Psoas muscle (tissue), 8 donors: ENCODE results near the gene DNAJB11. TPM values are rescaled to one million over a fixed set of nuclear protein-coding genes. Genes with fewer than 3 reads are reported as not detected.

ENCODE experiments used
- ATAC-seq, 4 donors: fragments of 200-7000 bp; cut with Tn5 transposase; one replicate each; pipeline ENCODE4 v1.9.1; 2020; ENCODE audit warnings: moderate library complexity in 3 of 4, mild to moderate bottlenecking in 2 of 4
- DNase-seq, 2 donors: peaks; one replicate each; pipeline ENCODE4 v3.0.0-alpha.2; 2020
- H3K27ac ChIP-seq: fragments of 200-600 bp; one replicate; pipeline ENCODE4 v1.8.0; 2022
- H3K27me3 ChIP-seq, 3 donors: fragments of 200-600 bp in 1 of 3; one replicate each; pipeline versions ENCODE4 v1.6.1 to v1.8.0; 2013 to 2022; ENCODE audit warnings: low read length in 2 of 3, mild to moderate bottlenecking in 2 of 3, moderate library complexity in 1 of 3; ENCODE audit not compliant: insufficient read depth in 3 of 3
- H3K36me3 ChIP-seq, 2 donors: fragments of 200-600 bp in 1 of 2; one replicate each; pipeline versions ENCODE4 v1.6.1 to v1.8.0; 2013 to 2022; ENCODE audit warnings: low read depth in 1 of 2, mild to moderate bottlenecking in 1 of 2, moderate library complexity in 1 of 2; ENCODE audit not compliant: insufficient read depth in 1 of 2
- H3K4me1 ChIP-seq: fragments of 200-600 bp; one replicate; pipeline ENCODE4 v1.8.0; 2022
- H3K4me3 ChIP-seq: fragments of 200-600 bp; one replicate; pipeline ENCODE4 v1.8.0; 2022; ENCODE audit warnings: mild to moderate bottlenecking
- H3K9me3 ChIP-seq: fragments of 200-600 bp; one replicate; pipeline ENCODE4 v1.8.0; 2022
- CTCF ChIP-seq: fragments of 200-600 bp; IDR thresholded peaks from one replicate; pipeline ENCODE4 v1.8.0; 2022; ENCODE audit warnings: antibody characterized with exemption
- WGBS, 3 donors: extraction: QIAGEN DNeasy Blood & Tissue Kit; methylation state at CpG; one replicate each; pipeline versions ENCODE4 v1.1.6 to v1.1.7; 2013; 5-methylcytosine and 5-hydroxymethylcytosine counted together
- intact Hi-C, 2 donors: fragments of 100-400 bp; cut with DNase I; formaldehyde crosslinking; loops; one replicate each; pipeline versions ENCODE4 v1.11.0 to v1.14.2; 2022
- polyA plus RNA-seq, 3 donors: library from polyadenylated mRNA; stranded (reverse); fragments of 200-250 nt; gene quantifications; one replicate each; pipeline ENCODE4 v1.2.3, GENCODE V29; 2013
- total RNA-seq, 4 donors: library from RNA; stranded (reverse); fragmentation: NEBNext Ultra II Directional in 2 of 4; extraction: Animal tissue kit (Norgen Biotek cat#: 25700) in 2 of 4; gene quantifications; one replicate each; pipeline versions ENCODE4 v1.2.1 to v1.2.4, GENCODE V29; 2021 to 2023
- donor health status: healthy with polysubstance abuse.
- donor health status: DM: no; HTN: no; CAD: no; lungs with moderate emphysema.
- donor health status: Bipolar disorder and iron deficiency.
- donor health status: healthy.
- donor health status: DM: yes; HTN: yes; CAD: no.
- donor health status: DM: no; HTN: no; CAD: no.
- donor health status: DM: no; HTN: no; CAD: no.
- donor health status: DM: yes; HTN: yes; CAD: no.

Gene DNAJB11
- total and polyA plus RNA-seq, 7 donors = 10.3 to 49.2 (median 24.2) TPM

DNA sequence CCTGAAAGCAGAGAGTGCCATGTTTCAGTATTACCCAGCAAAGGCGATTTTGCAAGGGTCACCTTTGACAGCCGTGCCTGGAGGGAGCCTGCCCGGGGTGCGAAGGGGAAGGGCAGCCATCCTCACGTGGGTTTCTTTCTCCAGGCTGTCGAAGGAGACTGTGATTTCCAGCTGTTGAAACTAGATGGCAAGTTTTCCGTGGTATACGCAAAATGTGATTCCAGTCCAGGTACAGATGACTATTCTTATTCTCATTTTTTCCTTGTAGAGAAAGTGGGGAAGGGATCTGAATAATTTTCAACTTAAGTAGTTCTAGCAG is 45.7 kb downstream of the DNAJB11 start:
- WGBS, 3 donors = 82 to 86% (median 82%) methylated on average over 8 of the region's 8 CpGs
- DNase-seq (no peak), ATAC-seq (no peak)
- H3K27me3 ChIP-seq = peaks cover 0 to 30% (median 0%) of the 10 kb centered on the region in 3 donors
- no peaks in the 10 kb centered on the region for H3K36me3 ChIP-seq
- H3K9me3 ChIP-seq = no peaks in the 10 kb centered on the region
- H3K4me1 ChIP-seq = no peaks in the 10 kb centered on the region
- TF ChIP-seq CTCF = no peak
- no peak overlapping the region for H3K4me3 ChIP-seq
- intact Hi-C loops = loop anchor here in 1 of 2 donors (5.0 to 10.0 kb wide), 2 partner anchors 206 to 549 kb away; no protein-coding TSS in a partner anchor
- no peak overlapping the region for H3K27ac ChIP-seq

GRCh38 chr3:186617036-186617946 is 46.8 kb downstream of the DNAJB11 start:
- TF ChIP-seq CTCF = peak; percentile 70
- peak; percentile 75 to 86 for DNase-seq
- H3K4me1 ChIP-seq = no peaks in the 10 kb centered on the region
- peaks cover 0 to 29% (median 0%) of the 10 kb centered on the region in 3 donors for H3K27me3 ChIP-seq
- WGBS, 3 donors = 10 to 12% (median 11%) methylated on average over 31 of the region's 31 CpGs
- no peaks in the 10 kb centered on the region for H3K9me3 ChIP-seq
- peak; percentile 90 to 95 (median 92) for ATAC-seq
- H3K27ac ChIP-seq = no peak overlapping the region
- H3K36me3 ChIP-seq = no peaks in the 10 kb centered on the region
- H3K4me3 ChIP-seq = peak overlapping the region; percentile 12
- intact Hi-C loops = loop anchor here in 1 of 2 donors (5.0 to 10.0 kb wide), 2 partner anchors 205 to 548 kb away; no protein-coding TSS in a partner anchor

- ATAC-seq (no peak), DNase-seq (no peak)
- no peak overlapping the region for H3K4me3 ChIP-seq
- TF ChIP-seq CTCF = no peak
- H3K9me3 ChIP-seq = no peaks in the 10 kb centered on the region
- 87 to 94% (median 91%) methylated on average over 8 of the region's 8 CpGs for WGBS, 3 donors
- no peaks in the 10 kb centered on the region for H3K4me1 ChIP-seq
- no peak overlapping the region for H3K27ac ChIP-seq
- intact Hi-C loops = loop anchor here in 1 of 2 donors (5.0 to 10.0 kb wide), 2 partner anchors 204 to 546 kb away; no protein-coding TSS in a partner anchor
- peaks cover 0 to 25% (median 0%) of the 10 kb centered on the region in 3 donors for H3K27me3 ChIP-seq
- H3K36me3 ChIP-seq = no peaks in the 10 kb centered on the region
Measured at GRCh38 chr3:186618318-186618938, 47.9 kb downstream of the DNAJB11 start.

DNA sequence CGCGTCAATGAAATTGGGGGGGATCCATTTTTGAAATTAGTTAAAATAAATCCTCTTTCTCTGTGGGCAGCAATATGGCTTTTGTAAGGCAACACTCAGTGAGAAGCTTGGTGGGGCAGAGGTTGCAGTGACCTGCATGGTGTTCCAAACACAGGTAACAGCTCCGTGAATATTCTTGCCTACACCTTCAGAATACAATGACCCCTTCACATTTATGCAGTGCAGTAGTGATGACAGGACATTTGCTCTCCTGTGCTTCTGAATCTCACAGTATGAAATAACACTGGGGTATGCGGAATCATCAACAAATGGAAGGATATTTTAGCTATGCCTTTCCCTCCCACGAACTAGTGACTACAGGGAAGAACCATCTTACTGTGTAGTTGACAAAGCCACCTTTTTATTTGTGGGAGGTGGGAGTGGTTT is 49.3 kb downstream of the DNAJB11 start:
- WGBS, 3 donors = 84 to 92% (median 90%) methylated on average over 5 of the region's 5 CpGs
- ATAC-seq = no peak
- H3K36me3 ChIP-seq = no peaks in the 10 kb centered on the region
- no peak overlapping the region for H3K27ac ChIP-seq
- intact Hi-C loops = loop anchor here (5.0 to 10.0 kb wide), 3 partner anchors 203 to 545 kb away; no protein-coding TSS in a partner anchor
- H3K27me3 ChIP-seq = peaks cover 0 to 24% (median 0%) of the 10 kb centered on the region in 3 donors
- no peaks in the 10 kb centered on the region for H3K9me3 ChIP-seq
- H3K4me1 ChIP-seq = no peaks in the 10 kb centered on the region
- no peak for DNase-seq
- H3K4me3 ChIP-seq = no peak overlapping the region
- TF ChIP-seq CTCF = no peak
